Ramos (cell line): Measurements from ENCODE around the gene MUC2.

Source experiments
- in situ Hi-C: fragments of 300-500 bp; cut with MboI; formaldehyde crosslinking; loops from one replicate; pipeline ENCODE4 v1.14.3; 2022; ENCODE audit warnings: low sequenced_read_pairs; ENCODE audit not compliant: unreplicated experiment

The MUC2 gene

GRCh38 chr11:1049911-1050580 lies 24.6 kb upstream of the MUC2 start:
- in situ Hi-C loops = loop anchor here (5.0 kb wide), 1 partner anchor 198 kb away; no protein-coding TSS in a partner anchor

GRCh38 chr11:1050581-1051355 lies 23.9 kb upstream of the MUC2 start:
- in situ Hi-C loops = loop anchor here (5.0 kb wide), 1 partner anchor 198 kb away; no protein-coding TSS in a partner anchor

GRCh38 chr11:1051356-1052132 lies 23.1 kb upstream of the MUC2 start:
- in situ Hi-C loops = loop anchor here (5.0 kb wide), 1 partner anchor 199 kb away; no protein-coding TSS in a partner anchor

GRCh38 chr11:1052133-1053011 lies 22.3 kb upstream of the MUC2 start:
- in situ Hi-C loops = loop anchor here (5.0 kb wide), 1 partner anchor 200 kb away; no protein-coding TSS in a partner anchor

- in situ Hi-C loops = loop anchor here (5.0 kb wide), 1 partner anchor 201 kb away; no protein-coding TSS in a partner anchor
Observed at GRCh38 chr11:1053121-1053901, 21.4 kb upstream of the MUC2 start.

- in situ Hi-C loops = loop anchor here (5.0 kb wide), 1 partner anchor 202 kb away; no protein-coding TSS in a partner anchor
Observed at GRCh38 chr11:1054143-1055108, 20.2 kb upstream of the MUC2 start.

GRCh38 chr11:1055109-1055703 lies 19.5 kb upstream of the MUC2 start:
- in situ Hi-C loops = no loop called here

GRCh38 chr11:1055990-1056771 lies 18.5 kb upstream of the MUC2 start:
- in situ Hi-C loops = no loop called here

GRCh38 chr11:1057806-1058205 lies 16.9 kb upstream of the MUC2 start:
- in situ Hi-C loops = no loop called here

- in situ Hi-C loops = no loop called here
Observed at GRCh38 chr11:1059759-1060158, 14.9 kb upstream of the MUC2 start.

- in situ Hi-C loops = no loop called here
Observed at GRCh38 chr11:1060410-1060809, 14.3 kb upstream of the MUC2 start.

GRCh38 chr11:1060852-1061616 lies 13.6 kb upstream of the MUC2 start:
- in situ Hi-C loops = no loop called here

GRCh38 chr11:1062075-1062820 lies 12.4 kb upstream of the MUC2 start:
- in situ Hi-C loops = no loop called here

GRCh38 chr11:1064167-1064566 lies 10.5 kb upstream of the MUC2 start:
- in situ Hi-C loops = no loop called here

- in situ Hi-C loops = no loop called here
Observed at GRCh38 chr11:1067812-1068496, 6.7 kb upstream of the MUC2 start.
